ENCODE results near the gene KRT73.

The KRT73 gene

DNA sequence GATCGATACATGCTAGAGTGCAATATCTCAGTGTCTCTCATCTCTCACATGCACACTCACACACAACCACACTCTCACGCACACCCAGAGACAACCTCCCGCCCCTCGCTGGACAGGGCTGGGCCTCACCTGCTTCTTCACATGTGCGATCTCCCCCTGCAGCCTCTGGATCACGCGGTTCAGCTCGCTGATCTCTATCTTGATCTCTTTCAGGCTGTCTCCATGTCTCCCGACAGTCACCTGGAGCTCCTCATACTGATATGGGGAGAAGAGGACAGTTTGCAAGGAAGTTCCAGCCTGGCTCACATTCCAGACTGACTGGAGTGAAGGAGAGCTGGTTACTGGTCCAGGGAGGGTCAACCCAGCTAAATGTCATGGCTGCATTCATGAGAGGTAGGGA, 29.2 kb upstream of the KRT73 start:
- H3K4me1 ChIP-seq (ENCODE audit: control insufficient read depth, insufficient read depth, low read length) = no peaks in the 10 kb centered on the region
- no peak overlapping the region for H3K27ac ChIP-seq (ENCODE audit: insufficient read depth, low read depth, low read length, poor library complexity, severe bottlenecking)
- H3K27me3 ChIP-seq (ENCODE audit: control insufficient read depth, insufficient read depth, low read length, poor library complexity, severe bottlenecking) = no peaks in the 10 kb centered on the region
- WGBS, 2 experiments = 95 to 96% methylated on average over 9 of the region's 9 CpGs
- no peaks in the 10 kb centered on the region for H3K36me3 ChIP-seq (ENCODE audit: control insufficient read depth, insufficient read depth, low read length)
- H3K9me3 ChIP-seq (ENCODE audit: control insufficient read depth, low read length) = no peaks in the 10 kb centered on the region
- H3K4me3 ChIP-seq (ENCODE audit: insufficient read depth, low read depth, low read length) = no peak overlapping the region

DNA sequence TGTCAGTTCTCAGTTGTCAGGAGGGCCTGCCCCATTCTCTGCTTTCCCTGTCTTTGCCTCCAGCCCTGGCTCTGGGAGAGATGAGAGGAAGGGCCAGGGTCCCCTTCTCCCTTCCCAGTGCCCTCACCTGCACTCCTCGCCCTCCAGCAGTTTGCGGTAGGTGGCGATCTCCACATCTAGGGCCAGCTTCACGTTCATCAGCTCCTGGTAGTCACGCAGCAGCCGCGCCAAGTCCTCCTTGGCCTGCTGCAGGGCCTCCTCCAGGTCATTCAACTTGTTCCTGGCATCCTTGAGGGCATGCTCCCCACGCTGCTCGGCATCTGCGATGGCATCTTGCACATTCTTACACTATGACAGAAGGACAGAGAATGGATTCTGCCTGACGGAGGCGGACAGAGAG, 28.3 kb upstream of the KRT73 start:
- 83 to 87% methylated on average over 12 of the region's 12 CpGs for WGBS, 2 experiments
- Histone ChIP-seq H3K36me3 (ENCODE audit: control insufficient read depth, insufficient read depth, low read length) (no peaks in the 10 kb centered on the region), H3K4me3 (ENCODE audit: insufficient read depth, low read depth, low read length) (no peak overlapping the region), H3K9me3 (ENCODE audit: control insufficient read depth, low read length) (no peaks in the 10 kb centered on the region), H3K27me3 (ENCODE audit: control insufficient read depth, insufficient read depth, low read length, poor library complexity, severe bottlenecking) (no peaks in the 10 kb centered on the region), H3K27ac (ENCODE audit: insufficient read depth, low read depth, low read length, poor library complexity, severe bottlenecking) (no peak overlapping the region), H3K4me1 (ENCODE audit: control insufficient read depth, insufficient read depth, low read length) (no peaks in the 10 kb centered on the region)

DNA sequence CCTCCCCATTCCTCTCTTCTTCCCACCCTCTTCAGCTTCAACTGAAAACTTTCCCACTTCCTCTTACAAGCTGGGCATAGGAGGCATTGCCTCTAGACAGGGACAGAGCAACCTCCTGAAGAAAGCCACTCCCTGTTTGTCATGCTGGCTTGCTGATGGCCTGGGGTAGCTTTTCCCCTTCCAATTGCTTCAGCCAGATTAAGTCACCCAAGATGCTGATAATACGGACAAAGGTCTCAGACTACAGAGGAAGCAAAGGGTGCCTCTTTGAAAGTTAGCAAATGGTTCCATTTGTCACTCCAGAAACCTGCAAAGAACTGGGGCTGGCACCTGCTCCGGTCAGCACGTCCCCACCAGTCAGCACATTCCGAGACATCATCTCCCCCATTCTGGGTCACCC, 27.6 kb upstream of the KRT73 start:
- 91% methylated on average over 4 of the region's 4 CpGs for WGBS, 2 experiments
- no peak overlapping the region for H3K4me3 ChIP-seq (ENCODE audit: insufficient read depth, low read depth, low read length)
- H3K27me3 ChIP-seq (ENCODE audit: control insufficient read depth, insufficient read depth, low read length, poor library complexity, severe bottlenecking) = no peaks in the 10 kb centered on the region
- H3K4me1 ChIP-seq (ENCODE audit: control insufficient read depth, insufficient read depth, low read length) = no peaks in the 10 kb centered on the region
- H3K9me3 ChIP-seq (ENCODE audit: control insufficient read depth, low read length) = no peaks in the 10 kb centered on the region
- no peak overlapping the region for H3K27ac ChIP-seq (ENCODE audit: insufficient read depth, low read depth, low read length, poor library complexity, severe bottlenecking)
- no peaks in the 10 kb centered on the region for H3K36me3 ChIP-seq (ENCODE audit: control insufficient read depth, insufficient read depth, low read length)

DNA sequence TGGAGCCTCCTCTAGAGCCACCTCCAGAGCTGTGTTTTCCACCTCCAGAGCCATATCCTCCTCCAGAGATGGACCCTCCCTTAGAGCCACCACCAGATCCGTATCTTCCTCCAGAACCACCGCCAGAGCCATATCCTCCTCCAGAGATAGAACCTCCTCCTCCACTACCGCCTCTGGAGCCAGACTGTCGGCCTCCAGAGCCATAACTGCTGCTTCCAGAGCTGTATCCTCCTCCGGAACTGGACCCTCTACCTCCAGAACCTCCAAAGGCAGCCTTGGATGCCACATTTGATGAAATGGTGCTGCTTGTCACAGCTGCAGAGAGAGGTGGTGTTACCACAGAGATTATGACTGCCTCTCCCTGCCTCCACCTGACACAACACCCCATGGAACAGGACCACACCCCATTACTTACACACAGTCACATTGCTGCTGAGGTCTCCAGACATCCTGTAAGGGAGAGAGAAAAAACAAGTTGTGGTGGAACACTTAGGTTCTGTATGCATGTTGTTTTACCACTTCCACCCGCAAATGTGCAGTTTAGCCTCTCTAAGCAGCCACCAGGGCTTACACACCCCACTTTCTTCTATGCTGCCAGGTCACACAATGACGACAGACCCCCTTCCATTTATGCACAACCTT, 26.9 kb upstream of the KRT73 start:
- Histone ChIP-seq H3K36me3 (ENCODE audit: control insufficient read depth, insufficient read depth, low read length) (no peaks in the 10 kb centered on the region), H3K27me3 (ENCODE audit: control insufficient read depth, insufficient read depth, low read length, poor library complexity, severe bottlenecking) (no peaks in the 10 kb centered on the region), H3K4me3 (ENCODE audit: insufficient read depth, low read depth, low read length) (no peak overlapping the region), H3K9me3 (ENCODE audit: control insufficient read depth, low read length) (no peaks in the 10 kb centered on the region), H3K4me1 (ENCODE audit: control insufficient read depth, insufficient read depth, low read length) (no peaks in the 10 kb centered on the region), H3K27ac (ENCODE audit: insufficient read depth, low read depth, low read length, poor library complexity, severe bottlenecking) (no peak overlapping the region)
- WGBS, 2 experiments = 85 to 89% methylated on average over 7 of the region's 7 CpGs

DNA sequence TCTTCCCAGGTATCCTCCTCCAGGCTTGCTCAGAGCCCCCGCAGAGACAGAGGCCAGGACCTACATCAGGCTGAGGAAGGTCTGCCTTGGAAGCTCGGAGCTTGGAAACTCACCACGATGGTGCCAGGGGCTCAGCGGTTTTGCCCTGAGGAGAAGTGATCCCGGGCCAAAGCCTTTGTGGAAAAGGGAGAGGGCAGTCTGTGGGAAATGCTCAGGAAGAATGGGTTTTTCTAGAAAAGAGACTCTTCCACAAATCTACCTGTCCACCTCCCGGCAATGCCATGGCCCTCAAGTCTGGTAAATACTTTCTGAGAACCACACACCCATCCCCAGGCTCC, 25.7 kb upstream of the KRT73 start:
- WGBS, 2 experiments = 92 to 94% methylated on average over 6 of the region's 6 CpGs
- Histone ChIP-seq H3K4me1 (ENCODE audit: control insufficient read depth, insufficient read depth, low read length) (no peaks in the 10 kb centered on the region), H3K36me3 (ENCODE audit: control insufficient read depth, insufficient read depth, low read length) (no peaks in the 10 kb centered on the region), H3K4me3 (ENCODE audit: insufficient read depth, low read depth, low read length) (no peak overlapping the region), H3K27ac (ENCODE audit: insufficient read depth, low read depth, low read length, poor library complexity, severe bottlenecking) (no peak overlapping the region), H3K9me3 (ENCODE audit: control insufficient read depth, low read length) (no peaks in the 10 kb centered on the region), H3K27me3 (ENCODE audit: control insufficient read depth, insufficient read depth, low read length, poor library complexity, severe bottlenecking) (no peaks in the 10 kb centered on the region)

DNA sequence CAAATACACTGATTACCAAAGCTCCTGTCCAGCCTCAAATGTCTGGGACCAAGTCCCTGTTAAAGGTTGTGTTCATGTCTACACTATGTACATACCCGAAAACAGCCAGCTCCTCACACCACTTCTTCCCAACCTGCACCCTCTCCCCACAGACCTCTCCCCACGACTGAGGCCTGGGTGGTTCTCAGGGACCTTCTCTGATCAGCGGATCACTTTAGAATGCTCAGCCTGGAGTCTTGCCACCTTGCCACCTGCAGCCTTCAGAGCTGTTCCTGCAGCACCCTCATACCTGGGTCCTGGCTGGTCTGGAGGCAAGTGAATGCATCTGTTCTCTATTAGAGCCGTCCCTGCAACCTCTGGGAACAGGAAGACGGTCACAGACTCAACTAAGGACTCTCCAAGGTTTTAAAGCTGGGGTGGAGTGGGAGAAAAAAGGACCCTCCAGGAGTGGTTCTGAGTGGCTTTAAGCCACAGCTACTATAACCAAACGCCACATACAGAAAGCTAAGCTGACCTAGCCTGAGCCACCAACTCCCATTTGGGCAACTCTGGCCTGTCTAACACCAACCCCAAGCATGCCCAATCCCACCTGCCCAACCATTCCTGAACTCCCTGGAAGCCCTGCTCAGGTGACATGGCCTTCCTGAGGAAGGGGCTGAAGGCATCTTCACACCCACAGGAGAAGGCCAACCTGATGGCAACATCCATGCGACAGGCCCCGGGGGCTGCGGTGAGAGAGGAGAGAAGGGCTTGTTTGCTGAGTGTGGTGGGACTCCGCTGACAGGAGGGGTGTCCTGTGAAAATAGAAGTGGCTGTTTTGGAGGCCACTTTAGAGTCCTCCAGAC, 25.1 kb upstream of the KRT73 start:
- 84 to 86% methylated on average over 10 of the region's 10 CpGs for WGBS, 2 experiments
- Histone ChIP-seq H3K4me3 (ENCODE audit: insufficient read depth, low read depth, low read length) (no peak overlapping the region), H3K4me1 (ENCODE audit: control insufficient read depth, insufficient read depth, low read length) (no peaks in the 10 kb centered on the region), H3K27ac (ENCODE audit: insufficient read depth, low read depth, low read length, poor library complexity, severe bottlenecking) (no peak overlapping the region), H3K36me3 (ENCODE audit: control insufficient read depth, insufficient read depth, low read length) (no peaks in the 10 kb centered on the region), H3K27me3 (ENCODE audit: control insufficient read depth, insufficient read depth, low read length, poor library complexity, severe bottlenecking) (no peaks in the 10 kb centered on the region), H3K9me3 (ENCODE audit: control insufficient read depth, low read length) (no peaks in the 10 kb centered on the region)

DNA sequence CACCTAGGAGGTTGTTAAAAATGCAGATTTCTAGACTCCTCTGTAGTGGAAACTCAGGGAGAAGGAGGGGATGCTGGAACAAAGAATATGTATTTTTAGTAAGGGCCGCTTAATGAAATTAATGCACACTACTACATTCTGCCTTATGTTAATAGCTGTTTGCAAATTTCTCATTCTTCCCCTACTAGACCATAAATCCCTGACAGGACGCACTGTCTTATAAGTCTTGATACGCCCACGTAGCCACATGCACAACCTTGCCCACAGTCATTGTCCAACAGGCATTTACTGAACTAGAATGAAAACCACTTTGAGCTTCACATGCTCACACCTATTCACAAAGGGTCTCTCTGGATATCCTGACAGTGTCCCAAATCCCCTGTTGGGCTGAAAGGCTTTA, 23.1 kb upstream of the KRT73 start:
- H3K4me3 ChIP-seq (ENCODE audit: insufficient read depth, low read depth, low read length) = no peak overlapping the region
- no peaks in the 10 kb centered on the region for H3K4me1 ChIP-seq (ENCODE audit: control insufficient read depth, insufficient read depth, low read length)
- H3K27ac ChIP-seq (ENCODE audit: insufficient read depth, low read depth, low read length, poor library complexity, severe bottlenecking) = no peak overlapping the region
- H3K9me3 ChIP-seq (ENCODE audit: control insufficient read depth, low read length) = no peaks in the 10 kb centered on the region
- no peaks in the 10 kb centered on the region for H3K27me3 ChIP-seq (ENCODE audit: control insufficient read depth, insufficient read depth, low read length, poor library complexity, severe bottlenecking)
- H3K36me3 ChIP-seq (ENCODE audit: control insufficient read depth, insufficient read depth, low read length) = no peaks in the 10 kb centered on the region
- WGBS, 2 experiments = 81 to 86% methylated on average over 4 of the region's 4 CpGs

DNA sequence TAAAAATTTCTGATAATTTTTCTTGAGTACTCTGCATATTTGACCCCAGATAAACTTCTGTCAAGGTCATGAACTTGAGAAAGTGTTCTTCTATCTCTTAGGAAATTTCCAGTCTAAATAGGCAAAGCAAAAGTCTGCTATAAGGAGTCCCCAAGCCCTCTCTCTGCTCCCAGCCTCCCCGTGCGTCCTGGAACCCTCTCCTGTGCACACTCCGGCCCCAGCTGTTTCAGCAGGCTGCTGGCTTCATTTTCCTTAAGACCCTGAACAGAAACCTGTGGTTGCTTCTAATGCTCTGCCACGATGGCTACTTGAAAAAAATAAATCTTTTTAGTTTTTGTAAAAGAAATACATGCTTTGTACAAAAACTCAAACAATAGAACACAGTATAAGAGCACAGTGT, 18.9 kb upstream of the KRT73 start:
- Histone ChIP-seq H3K27ac (ENCODE audit: insufficient read depth, low read depth, low read length, poor library complexity, severe bottlenecking) (no peak overlapping the region), H3K27me3 (ENCODE audit: control insufficient read depth, insufficient read depth, low read length, poor library complexity, severe bottlenecking) (no peaks in the 10 kb centered on the region), H3K4me1 (ENCODE audit: control insufficient read depth, insufficient read depth, low read length) (no peaks in the 10 kb centered on the region), H3K9me3 (ENCODE audit: control insufficient read depth, low read length) (no peaks in the 10 kb centered on the region), H3K36me3 (ENCODE audit: control insufficient read depth, insufficient read depth, low read length) (no peaks in the 10 kb centered on the region), H3K4me3 (ENCODE audit: insufficient read depth, low read depth, low read length) (no peak overlapping the region)
- 88 to 89% methylated on average over 4 of the region's 4 CpGs for WGBS, 2 experiments

DNA sequence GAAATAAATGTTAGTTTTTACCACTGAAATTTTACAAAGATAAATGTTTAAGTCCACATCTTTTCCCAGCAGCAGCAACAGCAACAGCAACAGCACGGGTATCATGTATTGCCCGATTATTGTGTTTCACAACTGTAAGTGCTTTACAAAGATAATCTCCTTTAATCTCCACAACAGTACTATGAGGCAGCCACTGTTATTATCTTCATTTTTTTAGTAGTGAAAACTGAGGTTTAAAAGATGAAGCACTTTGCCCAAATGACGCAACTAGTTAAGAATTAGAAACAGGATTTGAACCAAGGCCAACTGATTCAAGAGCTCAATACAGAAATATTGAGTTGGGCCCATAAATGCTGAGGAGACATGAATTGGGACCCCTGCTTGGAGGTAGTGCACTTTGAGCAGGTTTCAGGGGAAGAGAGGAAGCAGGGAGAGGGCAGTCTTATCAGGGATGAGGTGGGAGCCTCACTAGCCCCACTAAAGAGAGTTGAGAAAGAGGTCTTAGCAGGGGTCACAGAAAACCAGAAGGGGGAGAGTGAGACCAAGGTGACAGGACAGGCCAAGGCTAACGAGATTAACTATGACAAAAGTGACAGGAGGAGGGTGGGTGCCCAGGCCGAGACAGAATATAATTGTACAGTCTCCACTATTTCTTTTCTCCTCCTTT, 18.4 kb upstream of the KRT73 start:
- no peaks in the 10 kb centered on the region for H3K4me1 ChIP-seq (ENCODE audit: control insufficient read depth, insufficient read depth, low read length)
- H3K4me3 ChIP-seq (ENCODE audit: insufficient read depth, low read depth, low read length) = no peak overlapping the region
- no peaks in the 10 kb centered on the region for H3K9me3 ChIP-seq (ENCODE audit: control insufficient read depth, low read length)
- 91 to 96% methylated on average over 5 of the region's 5 CpGs for WGBS, 2 experiments
- H3K36me3 ChIP-seq (ENCODE audit: control insufficient read depth, insufficient read depth, low read length) = no peaks in the 10 kb centered on the region
- H3K27me3 ChIP-seq (ENCODE audit: control insufficient read depth, insufficient read depth, low read length, poor library complexity, severe bottlenecking) = no peaks in the 10 kb centered on the region
- H3K27ac ChIP-seq (ENCODE audit: insufficient read depth, low read depth, low read length, poor library complexity, severe bottlenecking) = no peak overlapping the region

DNA sequence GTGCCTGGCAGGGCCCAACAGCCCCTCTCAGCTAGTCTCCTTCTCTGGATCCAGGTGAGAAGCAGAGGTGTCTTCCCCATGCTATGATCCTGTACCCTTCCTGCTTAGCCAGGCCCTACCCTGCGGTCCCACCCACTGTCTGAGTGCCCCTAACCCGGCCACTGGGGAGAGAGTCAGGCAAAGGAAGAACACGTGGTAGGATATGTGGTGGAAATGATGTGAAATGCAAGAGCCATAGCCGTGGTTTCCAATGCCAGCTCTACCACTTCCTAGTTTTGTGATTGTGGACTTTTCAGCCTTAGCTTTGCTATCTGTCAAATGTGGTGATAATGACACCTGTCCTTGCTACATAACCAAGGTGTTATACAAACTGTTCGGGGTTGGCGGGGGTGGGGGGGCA, 17.8 kb upstream of the KRT73 start:
- Histone ChIP-seq H3K27me3 (ENCODE audit: control insufficient read depth, insufficient read depth, low read length, poor library complexity, severe bottlenecking) (no peaks in the 10 kb centered on the region), H3K9me3 (ENCODE audit: control insufficient read depth, low read length) (no peaks in the 10 kb centered on the region), H3K36me3 (ENCODE audit: control insufficient read depth, insufficient read depth, low read length) (no peaks in the 10 kb centered on the region), H3K4me3 (ENCODE audit: insufficient read depth, low read depth, low read length) (no peak overlapping the region), H3K27ac (ENCODE audit: insufficient read depth, low read depth, low read length, poor library complexity, severe bottlenecking) (no peak overlapping the region), H3K4me1 (ENCODE audit: control insufficient read depth, insufficient read depth, low read length) (no peaks in the 10 kb centered on the region)
- 90 to 97% methylated on average over 4 of the region's 6 CpGs for WGBS, 2 experiments

All from ectodermal cell (in vitro differentiated cells).